Neural cell (in vitro differentiated cells): ENCODE data around the gene HPSE2. TPM values are rescaled to one million over a fixed set of nuclear protein-coding genes. Genes with fewer than 3 reads are reported as not detected.

Experiments used
- H2AFZ ChIP-seq: fragments of 200-600, 300-800 bp; sonication (generic), shearing (Covaris generic); 2 replicates; pipeline ENCODE4 v1.6.0; 2014; ENCODE audit warnings: low read depth, mild to moderate bottlenecking, antibody characterized with exemption, low read length, moderate library complexity
- H3F3A ChIP-seq: fragments of 200-600 bp; shearing (Covaris generic); 2 replicates; pipeline ENCODE4 v1.6.1; 2016; ENCODE audit warnings: mild to moderate bottlenecking, moderate library complexity, mixed read lengths, antibody characterized with exemption, low read length; ENCODE audit not compliant: insufficient read depth, poor library complexity, severe bottlenecking
- H3K27ac ChIP-seq: fragments of 200-600, 300-800 bp; sonication (generic), shearing (Covaris generic); 2 replicates; pipeline ENCODE4 v1.5.1; 2014; ENCODE audit warnings: mild to moderate bottlenecking, low read length, moderate library complexity
- H3K27me3 ChIP-seq: fragments of 300-800, 200-600 bp; sonication (generic), shearing (Covaris generic); 2 replicates; pipeline ENCODE4 v1.6.0; 2014; ENCODE audit warnings: mild to moderate bottlenecking, low read depth, low read length, moderate library complexity; ENCODE audit not compliant: insufficient read depth
- H3K36me3 ChIP-seq: fragments of 300-800, 200-600 bp; sonication (generic), shearing (Covaris generic); 2 replicates; pipeline ENCODE4 v1.5.1; 2014; ENCODE audit warnings: mild to moderate bottlenecking, antibody characterized with exemption, low read length, moderate library complexity; ENCODE audit not compliant: insufficient read depth
- H3K4me2 ChIP-seq: fragments of 300-800, 200-600 bp; sonication (generic), shearing (Covaris generic); 2 replicates; pipeline ENCODE4 v1.6.0; 2014; ENCODE audit warnings: mild to moderate bottlenecking, low read length
- H3K4me3 ChIP-seq: fragments of 300-800, 200-600 bp; sonication (generic), shearing (Covaris generic); 2 replicates; pipeline ENCODE4 v1.5.1; 2014; ENCODE audit warnings: mild to moderate bottlenecking, low read length, moderate library complexity
- H3K79me2 ChIP-seq: fragments of 200-600 bp; shearing (Covaris generic); replicated peaks from 2 replicates; pipeline ENCODE4 v1.6.0; 2014; ENCODE audit warnings: mild to moderate bottlenecking, low read length, moderate library complexity; ENCODE audit not compliant: insufficient read depth
- H3K9ac ChIP-seq: fragments of 300-800, 200-600 bp; sonication (generic), shearing (Covaris generic); 2 replicates; pipeline ENCODE4 v1.6.1; 2016; ENCODE audit warnings: mild to moderate bottlenecking, low read length, mixed read lengths
- H3K9me2 ChIP-seq: fragments of 200-600 bp; shearing (Covaris generic); 2 replicates; pipeline ENCODE4 v1.6.1; 2016; ENCODE audit warnings: mild to moderate bottlenecking, low read length, mixed read lengths; ENCODE audit not compliant: insufficient read depth
- H3K9me3 ChIP-seq: fragments of 200-600, 300-800 bp; sonication (generic), shearing (Covaris generic); 2 replicates; pipeline ENCODE4 v1.6.1; 2016; ENCODE audit warnings: mild to moderate bottlenecking, mixed run types, low read length, moderate library complexity, mixed read lengths
- H4K20me1 ChIP-seq: fragments of 200-600 bp; shearing (Covaris generic); 2 replicates; pipeline ENCODE4 v1.6.1; 2016; ENCODE audit warnings: mild to moderate bottlenecking, mixed run types; ENCODE audit not compliant: insufficient read depth
- EP300 ChIP-seq: fragments of 450-650 bp; conservative IDR thresholded peaks from 2 replicates; pipeline ENCODE4 v1.6.1; 2014; ENCODE audit warnings: antibody characterized with exemption, mild to moderate bottlenecking, moderate library complexity; ENCODE audit not compliant: poor library complexity, severe bottlenecking
- EZH2 ChIP-seq: fragments of 200-600, 300-800 bp; shearing (Covaris generic), sonication (generic); IDR thresholded peaks from 2 replicates; pipeline ENCODE4 v1.6.1; 2014; ENCODE audit warnings: antibody characterized with exemption, low read length, borderline replicate concordance, mild to moderate bottlenecking; ENCODE audit not compliant: insufficient read depth, poor library complexity, severe bottlenecking
- MXI1 ChIP-seq: fragments of 450-650 bp; conservative IDR thresholded peaks from 2 replicates; pipeline ENCODE4 v1.6.1; 2014; ENCODE audit warnings: antibody characterized with exemption, mild to moderate bottlenecking; ENCODE audit not compliant: poor library complexity, severe bottlenecking
- POLR2AphosphoS5 ChIP-seq: IDR thresholded peaks from 2 replicates; pipeline ENCODE4 v1.6.1; 2012
- RAD21 ChIP-seq: fragments of 450-650 bp; conservative IDR thresholded peaks from 2 replicates; pipeline ENCODE4 v1.6.1; 2014; ENCODE audit warnings: antibody characterized with exemption, mild to moderate bottlenecking, moderate library complexity
- SMC3 ChIP-seq: fragments of 450-650 bp; conservative IDR thresholded peaks from 2 replicates; pipeline ENCODE4 v1.6.1; 2014; ENCODE audit warnings: antibody characterized with exemption, mild to moderate bottlenecking, moderate library complexity; ENCODE audit not compliant: poor library complexity
- TAF1 ChIP-seq: IDR thresholded peaks from 2 replicates; pipeline ENCODE4 v1.6.1; 2012; ENCODE audit warnings: low read depth
- polyA plus RNA-seq: library from polyadenylated mRNA; depleted of rRNA; stranded (reverse); fragments of >200 nt; gene quantifications from 2 replicates; pipeline ENCODE4 v1.2.3, GENCODE V29; 2014
- TF ChIP-seq, protein P1 (sequence below): IDR thresholded peaks from 2 replicates; pipeline ENCODE4 v1.6.1; 2012; ENCODE audit warnings: borderline replicate concordance
- TF ChIP-seq, protein P2 (sequence below): fragments of 450-650 bp; IDR thresholded peaks from 2 replicates; pipeline ENCODE4 v1.5.1; 2014; ENCODE audit warnings: antibody characterized with exemption, mild to moderate bottlenecking, moderate library complexity; ENCODE audit not compliant: poor library complexity, severe bottlenecking

Gene HPSE2
- polyA plus RNA-seq, 1 donor from 2014 or later, result not detected

DNA sequence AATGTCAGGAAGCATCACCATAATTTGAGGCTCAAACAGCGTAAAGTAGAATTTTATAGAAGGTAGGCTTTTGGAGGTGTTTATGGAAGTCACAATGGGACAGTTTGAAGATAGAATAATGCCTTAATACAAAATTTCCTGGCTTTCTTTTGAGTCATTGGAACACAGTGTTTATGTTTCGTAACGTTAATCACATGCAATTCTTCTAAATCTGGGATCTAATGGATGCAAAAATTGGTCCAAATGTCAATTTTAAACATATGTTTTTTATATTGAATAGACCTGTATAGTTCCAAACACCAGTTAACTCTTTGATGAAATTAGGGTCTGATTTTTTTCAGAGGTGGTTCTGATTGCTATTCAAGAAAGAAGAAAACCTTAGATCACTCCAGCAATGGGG lies 702.4 kb downstream of the HPSE2 start:
- Histone ChIP-seq H3F3A (no peaks in the 10 kb centered on the region), H3K36me3 (no peaks in the 10 kb centered on the region), H3K9me2 (no peaks in the 10 kb centered on the region), H3K9me3 (no peaks in the 10 kb centered on the region), H3K27me3 (no peaks in the 10 kb centered on the region), H3K4me3 (no peak overlapping the region), H4K20me1 (no peaks in the 10 kb centered on the region), H3K27ac (no peak overlapping the region), H2AFZ (no peak overlapping the region), H3K4me2 (no peak overlapping the region), H3K9ac (no peak overlapping the region), H3K79me2 (no peaks in the 10 kb centered on the region)
- no peak for TF ChIP-seq EZH2

DNA sequence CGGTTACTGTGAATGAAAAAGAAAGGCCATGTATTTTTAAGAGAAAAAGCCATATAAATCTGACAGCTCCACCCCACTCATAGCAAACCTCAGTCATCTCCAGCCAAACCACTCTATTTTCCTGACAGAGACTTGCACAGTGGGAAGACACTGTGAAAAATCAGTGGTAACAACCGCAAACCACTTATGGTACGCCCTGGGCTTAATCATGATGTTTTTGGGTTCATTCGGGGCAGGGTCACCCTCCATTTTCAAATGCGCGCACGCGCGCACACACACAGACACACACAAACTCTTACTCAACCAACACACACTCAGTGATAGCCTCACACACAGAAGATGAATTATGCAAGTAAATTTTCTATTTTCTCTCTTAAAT lies 706.9 kb downstream of the HPSE2 start:
- Histone ChIP-seq H3K9ac (no peak overlapping the region), H2AFZ (no peak overlapping the region), H3K4me2 (no peak overlapping the region), H4K20me1 (no peaks in the 10 kb centered on the region), H3K36me3 (no peaks in the 10 kb centered on the region), H3K79me2 (no peaks in the 10 kb centered on the region), H3K27me3 (no peaks in the 10 kb centered on the region), H3K9me3 (no peaks in the 10 kb centered on the region), H3F3A (no peaks in the 10 kb centered on the region), H3K9me2 (no peaks in the 10 kb centered on the region), H3K27ac (no peak overlapping the region), H3K4me3 (no peak overlapping the region)
- TF ChIP-seq EZH2 (no peak), EP300 (no peak), POLR2AphosphoS5 (no peak), RAD21 (no peak), SMC3 (no peak), TAF1 (no peak), MXI1 (no peak)
- TF ChIP-seq, protein P1, sequence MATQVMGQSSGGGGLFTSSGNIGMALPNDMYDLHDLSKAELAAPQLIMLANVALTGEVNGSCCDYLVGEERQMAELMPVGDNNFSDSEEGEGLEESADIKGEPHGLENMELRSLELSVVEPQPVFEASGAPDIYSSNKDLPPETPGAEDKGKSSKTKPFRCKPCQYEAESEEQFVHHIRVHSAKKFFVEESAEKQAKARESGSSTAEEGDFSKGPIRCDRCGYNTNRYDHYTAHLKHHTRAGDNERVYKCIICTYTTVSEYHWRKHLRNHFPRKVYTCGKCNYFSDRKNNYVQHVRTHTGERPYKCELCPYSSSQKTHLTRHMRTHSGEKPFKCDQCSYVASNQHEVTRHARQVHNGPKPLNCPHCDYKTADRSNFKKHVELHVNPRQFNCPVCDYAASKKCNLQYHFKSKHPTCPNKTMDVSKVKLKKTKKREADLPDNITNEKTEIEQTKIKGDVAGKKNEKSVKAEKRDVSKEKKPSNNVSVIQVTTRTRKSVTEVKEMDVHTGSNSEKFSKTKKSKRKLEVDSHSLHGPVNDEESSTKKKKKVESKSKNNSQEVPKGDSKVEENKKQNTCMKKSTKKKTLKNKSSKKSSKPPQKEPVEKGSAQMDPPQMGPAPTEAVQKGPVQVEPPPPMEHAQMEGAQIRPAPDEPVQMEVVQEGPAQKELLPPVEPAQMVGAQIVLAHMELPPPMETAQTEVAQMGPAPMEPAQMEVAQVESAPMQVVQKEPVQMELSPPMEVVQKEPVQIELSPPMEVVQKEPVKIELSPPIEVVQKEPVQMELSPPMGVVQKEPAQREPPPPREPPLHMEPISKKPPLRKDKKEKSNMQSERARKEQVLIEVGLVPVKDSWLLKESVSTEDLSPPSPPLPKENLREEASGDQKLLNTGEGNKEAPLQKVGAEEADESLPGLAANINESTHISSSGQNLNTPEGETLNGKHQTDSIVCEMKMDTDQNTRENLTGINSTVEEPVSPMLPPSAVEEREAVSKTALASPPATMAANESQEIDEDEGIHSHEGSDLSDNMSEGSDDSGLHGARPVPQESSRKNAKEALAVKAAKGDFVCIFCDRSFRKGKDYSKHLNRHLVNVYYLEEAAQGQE, result no peak
- TF ChIP-seq, protein P2, sequence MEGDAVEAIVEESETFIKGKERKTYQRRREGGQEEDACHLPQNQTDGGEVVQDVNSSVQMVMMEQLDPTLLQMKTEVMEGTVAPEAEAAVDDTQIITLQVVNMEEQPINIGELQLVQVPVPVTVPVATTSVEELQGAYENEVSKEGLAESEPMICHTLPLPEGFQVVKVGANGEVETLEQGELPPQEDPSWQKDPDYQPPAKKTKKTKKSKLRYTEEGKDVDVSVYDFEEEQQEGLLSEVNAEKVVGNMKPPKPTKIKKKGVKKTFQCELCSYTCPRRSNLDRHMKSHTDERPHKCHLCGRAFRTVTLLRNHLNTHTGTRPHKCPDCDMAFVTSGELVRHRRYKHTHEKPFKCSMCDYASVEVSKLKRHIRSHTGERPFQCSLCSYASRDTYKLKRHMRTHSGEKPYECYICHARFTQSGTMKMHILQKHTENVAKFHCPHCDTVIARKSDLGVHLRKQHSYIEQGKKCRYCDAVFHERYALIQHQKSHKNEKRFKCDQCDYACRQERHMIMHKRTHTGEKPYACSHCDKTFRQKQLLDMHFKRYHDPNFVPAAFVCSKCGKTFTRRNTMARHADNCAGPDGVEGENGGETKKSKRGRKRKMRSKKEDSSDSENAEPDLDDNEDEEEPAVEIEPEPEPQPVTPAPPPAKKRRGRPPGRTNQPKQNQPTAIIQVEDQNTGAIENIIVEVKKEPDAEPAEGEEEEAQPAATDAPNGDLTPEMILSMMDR, result no peak

DNA sequence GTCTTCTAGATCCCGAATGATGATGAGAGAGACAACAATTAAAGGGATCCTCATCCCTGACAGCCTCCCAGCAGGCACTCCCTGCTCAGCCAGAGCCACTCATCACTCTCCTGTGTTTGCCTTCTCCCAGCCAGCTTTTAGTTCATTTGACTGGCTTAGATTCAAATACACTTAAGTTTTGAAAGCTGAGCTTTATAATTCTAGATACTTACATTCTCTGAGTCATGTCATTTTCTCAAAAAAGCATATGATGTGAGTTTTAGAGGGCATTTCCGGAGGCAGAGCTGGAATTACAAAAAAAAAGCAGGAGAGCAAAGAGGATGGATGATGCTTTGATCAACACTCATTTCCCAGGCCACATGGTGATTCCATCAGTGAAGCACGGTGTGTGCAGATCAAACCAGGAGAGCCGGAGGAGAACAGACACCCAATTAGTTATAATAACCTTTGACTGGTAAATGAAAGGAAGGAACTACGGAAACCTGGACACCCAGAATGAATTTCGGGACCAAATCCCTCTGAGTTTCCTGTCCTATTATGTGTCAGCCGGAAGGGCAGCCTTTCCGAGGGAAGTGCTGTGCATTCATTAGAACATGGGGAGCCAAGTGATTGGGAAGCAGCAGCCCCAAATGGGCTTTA lies 707.4 kb downstream of the HPSE2 start:
- Histone ChIP-seq H3K4me3 (no peak overlapping the region), H3K9me2 (no peaks in the 10 kb centered on the region), H2AFZ (no peak overlapping the region), H3K27me3 (no peaks in the 10 kb centered on the region), H3K27ac (no peak overlapping the region), H3K9ac (no peak overlapping the region), H3K36me3 (no peaks in the 10 kb centered on the region), H3F3A (no peaks in the 10 kb centered on the region), H4K20me1 (no peaks in the 10 kb centered on the region), H3K9me3 (no peaks in the 10 kb centered on the region), H3K79me2 (no peaks in the 10 kb centered on the region), H3K4me2 (no peak overlapping the region)
- TF ChIP-seq SMC3 (no peak), EZH2 (no peak), TAF1 (no peak), MXI1 (no peak), RAD21 (no peak), POLR2AphosphoS5 (no peak), EP300 (no peak)
- TF ChIP-seq, protein P2, result no peak
- TF ChIP-seq, protein P1, result no peak
